Endothelial cell of umbilical vein (primary cell): Measurements from ENCODE around the gene IL1RL2. TPM values are rescaled to one million over a fixed set of nuclear protein-coding genes. Genes with fewer than 3 reads are reported as not detected.

Source experiments
- BruUV-seq: library from RNA; stranded (reverse); fragments of 400-500 nt; replicated peaks from 2 replicates; lab custom pipeline; 2021; lab: Mats Ljungman, UMichigan
- CTCF ChIA-PET: fragments of 300-600, 350-600 bp; sonication (Branson Sonifier 250); formaldehyde crosslinking; loops from one replicate; lab custom pipeline; 2021; ENCODE audit warnings: antibody characterized with exemption, inconsistent platforms; lab: Charles Lee
- POLR2A ChIA-PET: fragments of 300-600, 350-600 bp; sonication (Branson Sonifier 250); formaldehyde crosslinking; loops from one replicate; lab custom pipeline; 2021; ENCODE audit warnings: antibody characterized with exemption, inconsistent platforms; lab: Charles Lee
- DNase-seq: peaks from one replicate; pipeline ENCODE4 v3.0.0-alpha.2; 2011; ENCODE audit warnings: low read depth, low spot score
- FAIRE-seq: peaks from 2 replicates; lab custom pipeline; 2011; peaks lifted over from hg19 to GRCh38; lab: Jason Lieb, UNC
- H2AFZ ChIP-seq: 2 replicates; pipeline ENCODE4 v1.6.0; 2012; ENCODE audit warnings: low read depth, low read length, control low read depth, inconsistent platforms
- H3K27ac ChIP-seq: 2 replicates; pipeline ENCODE4 v1.5.1; 2011; ENCODE audit warnings: low read depth, mild to moderate bottlenecking, control low read depth, low read length, moderate library complexity; ENCODE audit not compliant: insufficient read depth
- H3K27me3 ChIP-seq, 2 experiments: 2 replicates each; pipeline versions ENCODE4 v1.6.0 to v1.6.1; 2011; ENCODE audit warnings: low read length in 2 of 2, mixed read lengths in 1 of 2; ENCODE audit not compliant: control insufficient read depth in 2 of 2, insufficient read depth in 2 of 2
- H3K36me3 ChIP-seq, 2 experiments: 2 replicates in 1 of 2; 3 replicates in 1 of 2; pipeline ENCODE4 v1.5.1; 2011; ENCODE audit warnings: low read length in 2 of 2, mild to moderate bottlenecking in 1 of 2, moderate library complexity in 1 of 2; ENCODE audit not compliant: control insufficient read depth in 2 of 2, insufficient read depth in 2 of 2; ENCODE audit errors: extremely low read depth in 1 of 2
- H3K4me1 ChIP-seq: 3 replicates; pipeline ENCODE4 v1.5.1; 2011; ENCODE audit warnings: mild to moderate bottlenecking, low read length; ENCODE audit not compliant: control insufficient read depth, insufficient read depth; ENCODE audit errors: extremely low read depth
- H3K4me2 ChIP-seq: 2 replicates; pipeline ENCODE4 v1.6.1; 2011; ENCODE audit warnings: low read length, control low read depth, mixed read lengths; ENCODE audit not compliant: insufficient read depth
- H3K4me3 ChIP-seq, 3 experiments: fragments of 200-600 bp in 1 of 3; sonication (generic), shearing (Covaris generic) in 1 of 3; replicated peaks in 1 of 3; 2 replicates each; pipeline ENCODE4 v1.5.1; 2011 to 2016; ENCODE audit warnings: control low read depth in 3 of 3, low read length in 3 of 3, mild to moderate bottlenecking in 2 of 3, inconsistent platforms in 1 of 3, low read depth in 1 of 3, moderate library complexity in 1 of 3; ENCODE audit not compliant: insufficient read depth in 1 of 3
- H3K79me2 ChIP-seq: 2 replicates; pipeline ENCODE4 v1.6.0; 2012; ENCODE audit warnings: low read length, inconsistent platforms; ENCODE audit not compliant: control insufficient read depth, insufficient read depth
- H3K9ac ChIP-seq: replicated peaks from 2 replicates; pipeline ENCODE3; 2011; ENCODE audit warnings: low read length, control low read depth; ENCODE audit not compliant: insufficient read depth; ENCODE audit errors: extremely low read depth
- H3K9me1 ChIP-seq: replicated peaks from 3 replicates; pipeline ENCODE4 v1.6.0; 2011; ENCODE audit warnings: mild to moderate bottlenecking, low read length; ENCODE audit not compliant: control insufficient read depth, insufficient read depth; ENCODE audit errors: extremely low read depth
- H3K9me3 ChIP-seq: replicated peaks from 2 replicates; pipeline ENCODE4 v1.5.1; 2012; ENCODE audit warnings: low read length, inconsistent platforms; ENCODE audit not compliant: control insufficient read depth, insufficient read depth
- H4K20me1 ChIP-seq: replicated peaks from 2 replicates; pipeline ENCODE3; 2011; ENCODE audit warnings: mild to moderate bottlenecking, low read length; ENCODE audit not compliant: control insufficient read depth, insufficient read depth; ENCODE audit errors: extremely low read depth
- CTCF ChIP-seq, 2 donors: IDR thresholded peaks; 1 replicate in 1 of 2; 2 replicates in 1 of 2; pipeline ENCODE4 v1.5.1; 2011; ENCODE audit warnings: low read length in 2 of 2, mild to moderate bottlenecking in 2 of 2, moderate library complexity in 2 of 2, control low read depth in 1 of 2, inconsistent platforms in 1 of 2, low read depth in 1 of 2; ENCODE audit not compliant: insufficient read depth in 1 of 2; ENCODE audit errors: extremely low read depth in 1 of 2
- EZH2 ChIP-seq: IDR thresholded peaks from 2 replicates; pipeline ENCODE4 v1.6.1; 2012; ENCODE audit warnings: borderline replicate concordance, low read depth, mild to moderate bottlenecking, moderate library complexity, low read length, inconsistent platforms; ENCODE audit not compliant: severe bottlenecking
- FOS ChIP-seq: IDR thresholded peaks from 2 replicates; pipeline ENCODE4 v1.6.1; 2011; ENCODE audit warnings: mild to moderate bottlenecking, low read length, moderate library complexity, borderline replicate concordance; ENCODE audit not compliant: insufficient read depth
- GATA2 ChIP-seq: IDR thresholded peaks from 2 replicates; pipeline ENCODE4 v1.7.0; 2011; ENCODE audit warnings: low read depth, mild to moderate bottlenecking, moderate library complexity, mixed read lengths, low read length; ENCODE audit not compliant: insufficient read length, insufficient read depth
- JUN ChIP-seq: IDR thresholded peaks from 2 replicates; pipeline ENCODE4 v1.6.1; 2011; ENCODE audit warnings: borderline replicate concordance, low read depth; ENCODE audit not compliant: insufficient read length, insufficient read depth
- MAX ChIP-seq: IDR thresholded peaks from 2 replicates; pipeline ENCODE4 v1.6.1; 2011; ENCODE audit not compliant: insufficient read depth, insufficient read length
- MYC ChIP-seq: IDR thresholded peaks from one replicate; pipeline ENCODE4 v1.6.1; 2011; ENCODE audit warnings: mild to moderate bottlenecking, low read depth, low read length
- POLR2A ChIP-seq: IDR thresholded peaks from 2 replicates; pipeline ENCODE4 v1.6.1; 2012; ENCODE audit warnings: low read depth, mild to moderate bottlenecking, control low read depth, low read length
- POLR2AphosphoS5 ChIP-seq: IDR thresholded peaks from 2 replicates; pipeline ENCODE4 v1.6.1; 2012; ENCODE audit warnings: low read depth, mild to moderate bottlenecking, control low read depth, low read length, moderate library complexity; ENCODE audit not compliant: insufficient read depth
- dilution Hi-C: fragments of 300-500 bp; cut with MboI; formaldehyde crosslinking; loops from one replicate; pipeline ENCODE4 v1.15.0; 2019; ENCODE audit warnings: low sequenced_read_pairs; ENCODE audit not compliant: extremely low pct_ligation_motif_present
- intact Hi-C: fragments of 100-400 bp; cut with micrococcal nuclease; formaldehyde crosslinking; loops from one replicate; pipeline ENCODE4 v1.10.0; 2022
- polyA plus RNA-seq, 4 experiments: library from polyadenylated mRNA; depleted of rRNA in 3 of 4; stranded (reverse) in 3 of 4; unstranded in 1 of 4; fragments of >200 nt; gene quantifications; 2 replicates each; pipeline versions ENCODE4 v1.2.1 to v1.2.3, GENCODE V29; 2011 to 2012; ENCODE audit warnings: missing spikeins in 1 of 4
- total RNA-seq: library from RNA; stranded (reverse); gene quantifications from 2 replicates; pipeline ENCODE4 v1.2.3, GENCODE V29; 2021

The IL1RL2 gene
- total and polyA plus RNA-seq, 2 donors (not counting 3 experiments of a cell fraction or from before 2014, with no cell fraction given), result 0.11 TPM; not detected in 1

GRCh38 chr2:102141011-102141943 is 45.5 kb upstream of the IL1RL2 start:
- intact Hi-C loops, result no loop called here
- TF ChIP-seq GATA2 (no peak), FOS (no peak), MYC (no peak), MAX (no peak), POLR2AphosphoS5 (no peak), POLR2A (no peak), JUN (no peak), EZH2 (no peak), CTCF (IDR thresholded peaks at IDR 0.05; ENCODE audit: extremely low read depth in 1 of 2, insufficient read depth in 1 of 2, low read depth in 1 of 2, low read length in 2 of 2) (no peak)
- Histone ChIP-seq H3K36me3 (no peaks in the 10 kb centered on the region), H3K4me2 (peak overlapping the region; percentile 90), H2AFZ (peak overlapping the region; percentile 49), H4K20me1 (no peaks in the 10 kb centered on the region), H3K79me2 (no peaks in the 10 kb centered on the region), H3K9ac (no peak overlapping the region), H3K4me3 (peak overlapping the region in 2 of 3 experiments; percentile 7 to 44), H3K27ac (no peak overlapping the region), H3K9me3 (peaks cover 2% of the 10 kb centered on the region), H3K4me1 (peaks cover 14% of the 10 kb centered on the region), H3K9me1 (no peaks in the 10 kb centered on the region), H3K27me3 (no peaks in the 10 kb centered on the region)
- DNase-seq (peak; percentile 44), FAIRE-seq (peak; percentile 48)
- CTCF ChIA-PET, result interaction anchor here (0.7 to 2.6 kb wide), 17 partner anchors 8 to 301 kb away, joined by 3 to 23 read pairs (median 3); no protein-coding TSS in a partner anchor
- dilution Hi-C loops, result no loop called here
- POLR2A ChIA-PET, result no interaction called here
- BruUV-seq, result no TSS peak
